ENCODE results near the gene GLI1. TPM values are rescaled to one million over a fixed set of nuclear protein-coding genes. Genes with fewer than 3 reads are reported as not detected.

GLI1 gene
- total RNA-seq, 2 experiments from 2014 or later = 0.31 to 0.85 TPM

DNA sequence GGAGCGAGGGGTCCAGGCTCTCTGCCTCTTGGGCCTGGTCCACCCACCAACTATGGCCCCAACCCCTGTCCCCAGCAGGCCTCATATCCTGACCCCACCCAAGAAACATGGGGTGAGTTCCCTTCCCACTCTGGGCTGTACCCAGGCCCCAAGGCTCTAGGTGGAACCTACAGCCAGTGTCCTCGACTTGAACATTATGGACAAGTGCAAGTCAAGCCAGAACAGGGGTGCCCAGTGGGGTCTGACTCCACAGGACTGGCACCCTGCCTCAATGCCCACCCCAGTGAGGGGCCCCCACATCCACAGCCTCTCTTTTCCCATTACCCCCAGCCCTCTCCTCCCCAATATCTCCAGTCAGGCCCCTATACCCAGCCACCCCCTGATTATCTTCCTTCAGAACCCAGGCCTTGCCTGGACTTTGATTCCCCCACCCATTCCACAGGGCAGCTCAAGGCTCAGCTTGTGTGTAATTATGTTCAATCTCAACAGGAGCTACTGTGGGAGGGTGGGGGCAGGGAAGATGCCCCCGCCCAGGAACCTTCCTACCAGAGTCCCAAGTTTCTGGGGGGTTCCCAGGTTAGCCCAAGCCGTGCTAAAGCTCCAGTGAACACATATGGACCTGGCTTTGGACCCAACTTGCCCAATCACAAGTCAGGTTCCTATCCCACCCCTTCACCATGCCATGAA lies 11.5 kb downstream of the GLI1 start:
- TF ChIP-seq, protein P1, sequence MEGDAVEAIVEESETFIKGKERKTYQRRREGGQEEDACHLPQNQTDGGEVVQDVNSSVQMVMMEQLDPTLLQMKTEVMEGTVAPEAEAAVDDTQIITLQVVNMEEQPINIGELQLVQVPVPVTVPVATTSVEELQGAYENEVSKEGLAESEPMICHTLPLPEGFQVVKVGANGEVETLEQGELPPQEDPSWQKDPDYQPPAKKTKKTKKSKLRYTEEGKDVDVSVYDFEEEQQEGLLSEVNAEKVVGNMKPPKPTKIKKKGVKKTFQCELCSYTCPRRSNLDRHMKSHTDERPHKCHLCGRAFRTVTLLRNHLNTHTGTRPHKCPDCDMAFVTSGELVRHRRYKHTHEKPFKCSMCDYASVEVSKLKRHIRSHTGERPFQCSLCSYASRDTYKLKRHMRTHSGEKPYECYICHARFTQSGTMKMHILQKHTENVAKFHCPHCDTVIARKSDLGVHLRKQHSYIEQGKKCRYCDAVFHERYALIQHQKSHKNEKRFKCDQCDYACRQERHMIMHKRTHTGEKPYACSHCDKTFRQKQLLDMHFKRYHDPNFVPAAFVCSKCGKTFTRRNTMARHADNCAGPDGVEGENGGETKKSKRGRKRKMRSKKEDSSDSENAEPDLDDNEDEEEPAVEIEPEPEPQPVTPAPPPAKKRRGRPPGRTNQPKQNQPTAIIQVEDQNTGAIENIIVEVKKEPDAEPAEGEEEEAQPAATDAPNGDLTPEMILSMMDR (IDR thresholded peaks at IDR 0.05) = no peak
- ChIA-PET POLR2A (interaction anchor here (1.4 to 2.7 kb wide), 2 partner anchors 9 to 12 kb away, joined by 5 to 9 read pairs; partner anchors contain the start of gene ARHGAP9), CTCF (interaction anchor here (1.1 kb wide), 1 partner anchor 9 kb away, joined by 3 read pairs; no protein-coding TSS in a partner anchor)
- no peak for ATAC-seq (ENCODE audit: poor library complexity)
- Histone ChIP-seq H3K27me3 (ENCODE audit: control insufficient read depth in 1 of 2, insufficient read depth in 2 of 2, low read length in 2 of 2) (no peaks in the 10 kb centered on the region), H3K36me3 (ENCODE audit: insufficient read depth, low read length) (peaks cover 74% of the 10 kb centered on the region), H3K9me3 (ENCODE audit: control insufficient read depth in 1 of 2, insufficient read depth in 1 of 2, low read length in 2 of 2) (no peaks in the 10 kb centered on the region), H3K27ac (ENCODE audit: low read depth in 1 of 2, low read length in 2 of 2) (peak overlapping the region in 1 of 2 donors; percentile 40), H3K4me1 (ENCODE audit: insufficient read depth, low read length) (peaks cover 46% of the 10 kb centered on the region), H3K4me3 (ENCODE audit: low read length) (no peak overlapping the region)
- peaks cover 58% of the 10 kb centered on the region for H3K4me1 Mint-ChIP-seq (ENCODE audit: low read depth)
- no peak for DNase-seq
- H3K4me3 Mint-ChIP-seq = peak overlapping the region; percentile 11
- H3K36me3 Mint-ChIP-seq (ENCODE audit: low read depth) = peaks cover 76% of the 10 kb centered on the region
- no peak overlapping the region for H3K27ac Mint-ChIP-seq
- H3K27me3 Mint-ChIP-seq = no peaks in the 10 kb centered on the region
- no peaks in the 10 kb centered on the region for H3K9me3 Mint-ChIP-seq
- intact Hi-C loops (cut with DNase I, micrococcal nuclease) = no loop called here

DNA sequence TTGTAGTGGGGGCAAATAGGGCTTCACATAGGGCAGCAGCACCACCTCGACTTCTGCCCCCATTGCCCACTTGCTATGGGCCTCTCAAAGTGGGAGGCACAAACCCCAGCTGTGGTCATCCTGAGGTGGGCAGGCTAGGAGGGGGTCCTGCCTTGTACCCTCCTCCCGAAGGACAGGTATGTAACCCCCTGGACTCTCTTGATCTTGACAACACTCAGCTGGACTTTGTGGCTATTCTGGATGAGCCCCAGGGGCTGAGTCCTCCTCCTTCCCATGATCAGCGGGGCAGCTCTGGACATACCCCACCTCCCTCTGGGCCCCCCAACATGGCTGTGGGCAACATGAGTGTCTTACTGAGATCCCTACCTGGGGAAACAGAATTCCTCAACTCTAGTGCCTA lies 12.1 kb downstream of the GLI1 start:
- Mint-ChIP-seq H3K9me3 (no peaks in the 10 kb centered on the region), H3K36me3 (ENCODE audit: low read depth) (peaks cover 82% of the 10 kb centered on the region), H3K27me3 (no peaks in the 10 kb centered on the region), H3K4me3 (no peak overlapping the region), H3K4me1 (ENCODE audit: low read depth) (peaks cover 64% of the 10 kb centered on the region), H3K27ac (peak overlapping the region; percentile 61)
- Histone ChIP-seq H3K4me1 (ENCODE audit: insufficient read depth, low read length) (peaks cover 52% of the 10 kb centered on the region), H3K36me3 (ENCODE audit: insufficient read depth, low read length) (peaks cover 74% of the 10 kb centered on the region), H3K27me3 (ENCODE audit: control insufficient read depth in 1 of 2, insufficient read depth in 2 of 2, low read length in 2 of 2) (no peaks in the 10 kb centered on the region), H3K27ac (ENCODE audit: low read depth in 1 of 2, low read length in 2 of 2) (peak overlapping the region in 1 of 2 donors; percentile 40), H3K4me3 (ENCODE audit: low read length) (no peak overlapping the region), H3K9me3 (ENCODE audit: control insufficient read depth in 1 of 2, insufficient read depth in 1 of 2, low read length in 2 of 2) (no peaks in the 10 kb centered on the region)
- TF ChIP-seq, protein P1 (IDR thresholded peaks at IDR 0.05) = no peak
- intact Hi-C loops (cut with DNase I, micrococcal nuclease) = no loop called here
- ChIA-PET POLR2A (interaction anchor here (1.4 kb wide), 1 partner anchor 13 kb away, joined by 5 read pairs; no protein-coding TSS in a partner anchor), CTCF (interaction anchor here (1.1 kb wide), 1 partner anchor 10 kb away, joined by 3 read pairs; no protein-coding TSS in a partner anchor)
- ATAC-seq (ENCODE audit: poor library complexity) = no peak
- no peak for DNase-seq

DNA sequence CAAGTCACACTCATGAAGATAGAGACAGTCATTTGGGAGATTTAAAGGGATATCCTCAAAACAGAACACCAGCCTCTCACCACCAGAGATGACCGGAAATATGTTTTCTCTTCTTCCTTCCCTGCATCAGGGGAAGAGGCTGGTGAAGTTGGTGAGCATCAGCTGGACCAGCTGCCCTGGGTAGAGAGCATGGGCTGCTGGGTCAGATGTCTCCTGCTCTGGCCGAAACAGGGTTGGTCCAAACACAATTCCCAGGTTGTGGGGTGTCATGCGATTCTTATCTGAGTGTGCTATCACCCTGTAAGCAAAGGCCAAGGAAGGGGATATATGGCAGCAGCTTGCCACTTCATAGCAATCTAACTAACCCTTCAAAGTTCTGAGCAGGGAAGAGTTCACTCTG lies 12.8 kb downstream of the GLI1 start:
- Histone ChIP-seq H3K36me3 (ENCODE audit: insufficient read depth, low read length) (peaks cover 74% of the 10 kb centered on the region), H3K4me1 (ENCODE audit: insufficient read depth, low read length) (peaks cover 56% of the 10 kb centered on the region), H3K27me3 (ENCODE audit: control insufficient read depth in 1 of 2, insufficient read depth in 2 of 2, low read length in 2 of 2) (no peaks in the 10 kb centered on the region), H3K9me3 (ENCODE audit: control insufficient read depth in 1 of 2, insufficient read depth in 1 of 2, low read length in 2 of 2) (no peaks in the 10 kb centered on the region), H3K27ac (ENCODE audit: low read depth in 1 of 2, low read length in 2 of 2) (no peak overlapping the region), H3K4me3 (ENCODE audit: low read length) (no peak overlapping the region)
- TF ChIP-seq, protein P1 (IDR thresholded peaks at IDR 0.05) = no peak
- H3K4me3 Mint-ChIP-seq = no peak overlapping the region
- ChIA-PET POLR2A (interaction anchor here (1.4 kb wide), 1 partner anchor 13 kb away, joined by 5 read pairs; no protein-coding TSS in a partner anchor), CTCF (interaction anchor here (1.1 kb wide), 1 partner anchor 11 kb away, joined by 3 read pairs; no protein-coding TSS in a partner anchor)
- H3K27ac Mint-ChIP-seq = peak overlapping the region; percentile 61
- peaks cover 66% of the 10 kb centered on the region for H3K4me1 Mint-ChIP-seq (ENCODE audit: low read depth)
- DNase-seq = no peak
- intact Hi-C loops (cut with DNase I, micrococcal nuclease) = no loop called here
- no peaks in the 10 kb centered on the region for H3K9me3 Mint-ChIP-seq
- no peak for ATAC-seq (ENCODE audit: poor library complexity)
- peaks cover 89% of the 10 kb centered on the region for H3K36me3 Mint-ChIP-seq (ENCODE audit: low read depth)
- no peaks in the 10 kb centered on the region for H3K27me3 Mint-ChIP-seq

All from CD4-positive, alpha-beta T cell (primary cell).